Left colon (tissue), 2 donors: ENCODE measurements around the gene ACAP3. TPM values are rescaled to one million over a fixed set of nuclear protein-coding genes. Genes with fewer than 3 reads are reported as not detected.
A peak's percentile ranks its signal among the peaks of the same experiment; 100 is the strongest.

Experiments used
- ATAC-seq: fragments of 200-7000 bp; cut with Tn5 transposase; one replicate; pipeline ENCODE4 v1.9.1; 2020; ENCODE audit warnings: mild to moderate bottlenecking, moderate library complexity
- DNase-seq, 2 donors: peaks; one replicate each; pipeline ENCODE4 v3.0.0-alpha.2; 2020
- intact Hi-C, 2 donors: fragments of 100-400 bp; cut with DNase I in 1 of 2; cut with micrococcal nuclease in 1 of 2; formaldehyde crosslinking; loops; one replicate each; pipeline versions ENCODE4 v1.11.2 to v1.14.0; 2022; cut with DNase I, micrococcal nuclease
- total RNA-seq, 2 donors: library from RNA; stranded (reverse); fragmentation: NEBNext Ultra II Directional; extraction: Animal tissue kit (Norgen Biotek cat#: 25700); gene quantifications; one replicate each; pipeline ENCODE4 v1.2.1, GENCODE V29; 2021
- donor health status: DM: no; HTN: no; CAD: no.
- donor health status: DM: yes; HTN: yes; CAD: no.

The ACAP3 gene
- total RNA-seq, 2 donors from 2014 or later, result 49.2 to 58.7 TPM

- DNase-seq, result no peak
- no peak for ATAC-seq
- intact Hi-C loops, result no loop called here
These were observed 969 bp downstream of the ACAP3 start for GRCh38 chr1:1306661-1307260.

GRCh38 chr1:1306070-1306660, 1.6 kb downstream of the ACAP3 start:
- intact Hi-C loops, result no loop called here

DNA sequence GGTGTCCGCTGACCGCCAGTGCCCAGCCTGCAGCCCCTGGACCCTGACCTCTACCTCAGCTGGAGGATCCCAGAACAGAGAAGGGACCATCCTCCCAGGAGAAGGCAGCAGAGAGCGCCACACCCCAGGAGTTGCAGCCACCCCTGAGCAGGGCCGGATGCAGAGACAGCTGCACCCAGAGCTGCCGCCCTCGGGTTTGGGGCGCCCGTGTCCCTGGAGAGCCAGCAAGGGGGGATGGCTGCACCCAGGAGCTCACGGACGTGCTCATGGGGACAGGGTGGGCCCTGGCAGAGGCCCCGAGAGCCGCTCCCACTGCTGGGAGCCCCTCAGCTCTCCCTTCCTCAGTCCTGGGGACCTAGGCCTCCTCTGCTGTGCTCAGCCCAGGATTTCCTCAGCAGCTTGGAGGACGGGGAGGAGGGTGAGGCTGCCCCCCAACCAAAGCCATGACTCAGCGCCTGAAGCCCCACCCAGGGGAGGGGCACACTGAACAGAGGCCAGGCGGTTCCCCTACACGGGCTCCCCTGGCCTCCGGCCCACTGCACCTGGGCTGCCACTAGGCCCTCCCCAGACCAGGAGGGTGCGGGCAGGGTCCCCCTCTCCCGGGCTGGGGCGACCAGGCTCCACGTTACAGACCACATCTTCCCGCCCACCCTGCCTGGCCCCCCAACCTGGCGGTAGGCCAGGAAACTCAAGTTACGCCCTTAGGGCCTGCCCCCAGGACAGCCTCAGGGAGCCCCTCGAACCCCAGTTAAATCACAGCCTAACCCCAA, 2.2 kb downstream of the ACAP3 start:
- ATAC-seq (peak; percentile 42), DNase-seq (peak; percentile 85 to 90)
- intact Hi-C loops, result no loop called here

More at GRCh38 chr1:1306070-1306660, 1.6 kb downstream of the ACAP3 start:
- DNase-seq (no peak), ATAC-seq (no peak)

GRCh38 chr1:1304331-1305299, 3.1 kb downstream of the ACAP3 start:
- ATAC-seq, result peak; percentile 9
- intact Hi-C loops, result no loop called here
- peak; percentile 79 to 84 for DNase-seq

DNA sequence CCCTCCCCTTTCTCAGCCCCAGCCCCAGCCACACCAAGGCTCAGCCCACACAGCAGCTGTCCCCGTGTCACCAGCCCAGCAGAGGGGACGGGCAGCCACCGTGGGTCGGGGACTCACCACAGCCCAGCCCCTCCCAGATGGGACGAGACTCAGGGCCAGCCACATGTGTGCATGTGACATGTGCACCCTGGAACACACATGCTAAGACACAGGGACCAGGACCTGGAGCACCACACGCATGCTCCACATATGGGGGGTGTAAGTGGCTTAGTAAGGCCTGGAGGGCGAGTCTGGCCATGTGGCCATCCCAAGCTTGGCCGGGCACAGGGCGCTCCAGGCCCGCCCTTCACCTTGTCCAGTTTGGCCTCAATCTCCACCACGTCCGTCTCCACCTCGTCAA, 4.0 kb downstream of the ACAP3 start:
- intact Hi-C loops, result no loop called here
- DNase-seq (no peak), ATAC-seq (no peak)

- DNase-seq, result no peak
- no peak for ATAC-seq
- intact Hi-C loops, result no loop called here
These were observed 4.7 kb downstream of the ACAP3 start for GRCh38 chr1:1302951-1303509.

GRCh38 chr1:1302006-1302430, 5.7 kb downstream of the ACAP3 start:
- DNase-seq, result no peak
- ATAC-seq, result no peak
- intact Hi-C loops, result no loop called here

- ATAC-seq (no peak), DNase-seq (no peak)
- intact Hi-C loops, result no loop called here
These were observed 7.4 kb downstream of the ACAP3 start for GRCh38 chr1:1300352-1300739.

DNA sequence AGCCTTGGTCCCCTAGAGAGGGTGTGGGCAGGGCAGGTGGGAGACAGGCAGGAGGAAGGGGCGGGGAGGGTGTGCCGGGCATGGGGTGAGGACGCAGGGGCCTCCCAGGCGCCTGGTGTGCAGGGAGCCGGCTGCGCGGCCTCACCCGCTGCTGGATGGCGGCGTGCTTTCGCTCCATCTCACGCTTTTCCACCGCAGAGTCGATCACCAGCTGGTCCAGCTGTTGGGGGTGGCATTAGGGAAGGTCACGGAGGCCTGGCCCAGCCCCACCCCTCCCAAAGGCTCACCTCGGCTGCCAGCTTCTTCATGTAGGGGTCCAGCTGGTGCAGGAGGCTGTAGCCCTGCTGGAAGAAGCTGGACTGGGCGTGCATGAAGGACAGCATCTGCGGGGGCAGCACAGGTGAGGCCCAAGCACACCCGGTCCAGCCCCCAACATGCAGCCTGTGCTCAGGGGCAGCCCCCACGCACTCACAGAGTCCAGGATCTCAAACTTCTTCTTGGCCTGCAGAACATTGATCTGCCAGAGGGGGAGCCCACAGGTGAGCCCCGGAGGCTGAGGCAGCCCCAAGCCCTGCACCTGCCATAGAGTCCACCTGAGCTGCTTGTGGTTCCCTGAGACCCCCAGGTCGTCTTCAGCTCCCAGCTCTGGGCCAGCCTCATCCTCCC, 7.9 kb downstream of the ACAP3 start:
- DNase-seq (no peak), ATAC-seq (no peak)
- intact Hi-C loops, result no loop called here

DNA sequence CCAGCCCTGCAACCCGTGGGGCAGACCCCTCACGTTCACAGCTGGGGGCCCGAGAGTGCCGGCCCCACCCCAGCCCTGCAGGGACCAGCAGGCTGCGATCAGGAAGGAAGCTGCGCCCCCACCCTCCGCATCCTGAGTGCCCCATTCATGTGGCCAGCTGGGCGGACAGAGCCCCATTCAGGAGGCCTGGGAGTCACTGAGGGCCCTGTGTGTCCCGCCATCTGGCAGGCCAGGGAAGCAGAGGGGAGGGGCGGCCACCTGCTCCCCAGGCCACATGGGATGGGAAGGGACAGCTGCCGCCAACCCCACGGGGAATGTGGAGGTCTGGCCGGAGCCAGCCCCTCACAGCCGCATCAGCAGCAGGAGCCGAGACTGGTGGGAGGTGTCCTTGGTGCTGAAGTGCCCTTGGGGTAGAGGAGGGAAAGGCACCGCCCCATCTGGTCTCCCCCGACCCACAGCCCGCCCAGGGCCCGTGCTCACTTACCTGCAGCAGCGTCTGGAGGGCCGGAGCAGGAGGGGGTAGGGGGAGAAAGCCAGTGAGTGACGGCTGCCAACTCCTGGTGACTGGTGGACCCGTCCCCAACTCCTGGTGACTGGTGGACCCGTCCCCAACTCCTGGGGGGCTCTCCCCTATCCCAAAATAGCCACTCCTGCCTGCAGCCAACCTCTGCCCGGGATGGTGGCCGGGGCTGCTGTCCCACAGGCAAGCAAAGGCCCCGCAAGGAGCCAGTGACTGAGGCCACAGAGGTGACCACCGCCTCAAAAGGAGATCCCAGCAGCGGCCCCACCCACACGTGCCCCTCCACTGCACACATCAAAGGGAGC, 8.7 kb downstream of the ACAP3 start:
- ATAC-seq (no peak), DNase-seq (no peak)
- intact Hi-C loops, result no loop called here

DNA sequence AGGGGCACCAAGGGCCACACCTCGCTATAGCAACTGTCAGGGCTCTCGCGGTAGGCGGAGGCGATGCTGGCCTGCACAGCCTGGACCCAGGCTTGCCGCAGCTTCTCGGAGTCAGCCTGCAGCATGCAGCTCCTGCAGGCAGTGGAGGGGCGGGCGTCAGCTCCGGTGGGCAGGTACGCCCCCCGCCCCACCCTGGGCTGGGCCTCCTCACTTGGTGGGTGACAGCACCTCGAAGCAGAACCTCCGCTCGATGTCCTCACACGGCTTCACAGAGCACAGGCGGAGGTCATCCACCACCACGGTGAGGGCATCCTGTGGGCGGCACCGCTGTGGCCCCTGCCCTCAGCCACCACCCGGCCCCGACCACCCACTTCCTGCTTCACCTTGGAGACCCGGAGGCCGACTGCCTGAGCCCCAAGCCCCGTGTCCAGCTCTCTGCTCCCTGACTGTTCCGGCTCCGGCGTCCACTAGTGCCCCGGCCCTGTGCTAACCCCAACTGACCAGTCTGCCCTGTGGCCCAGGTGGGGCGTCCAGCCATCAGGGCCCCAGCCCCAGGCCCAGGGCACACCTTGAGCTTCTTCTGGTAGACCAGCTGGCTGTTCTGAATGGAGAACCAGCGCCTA, 9.8 kb downstream of the ACAP3 start:
- ATAC-seq, result no peak
- no peak for DNase-seq
- intact Hi-C loops, result no loop called here

DNA sequence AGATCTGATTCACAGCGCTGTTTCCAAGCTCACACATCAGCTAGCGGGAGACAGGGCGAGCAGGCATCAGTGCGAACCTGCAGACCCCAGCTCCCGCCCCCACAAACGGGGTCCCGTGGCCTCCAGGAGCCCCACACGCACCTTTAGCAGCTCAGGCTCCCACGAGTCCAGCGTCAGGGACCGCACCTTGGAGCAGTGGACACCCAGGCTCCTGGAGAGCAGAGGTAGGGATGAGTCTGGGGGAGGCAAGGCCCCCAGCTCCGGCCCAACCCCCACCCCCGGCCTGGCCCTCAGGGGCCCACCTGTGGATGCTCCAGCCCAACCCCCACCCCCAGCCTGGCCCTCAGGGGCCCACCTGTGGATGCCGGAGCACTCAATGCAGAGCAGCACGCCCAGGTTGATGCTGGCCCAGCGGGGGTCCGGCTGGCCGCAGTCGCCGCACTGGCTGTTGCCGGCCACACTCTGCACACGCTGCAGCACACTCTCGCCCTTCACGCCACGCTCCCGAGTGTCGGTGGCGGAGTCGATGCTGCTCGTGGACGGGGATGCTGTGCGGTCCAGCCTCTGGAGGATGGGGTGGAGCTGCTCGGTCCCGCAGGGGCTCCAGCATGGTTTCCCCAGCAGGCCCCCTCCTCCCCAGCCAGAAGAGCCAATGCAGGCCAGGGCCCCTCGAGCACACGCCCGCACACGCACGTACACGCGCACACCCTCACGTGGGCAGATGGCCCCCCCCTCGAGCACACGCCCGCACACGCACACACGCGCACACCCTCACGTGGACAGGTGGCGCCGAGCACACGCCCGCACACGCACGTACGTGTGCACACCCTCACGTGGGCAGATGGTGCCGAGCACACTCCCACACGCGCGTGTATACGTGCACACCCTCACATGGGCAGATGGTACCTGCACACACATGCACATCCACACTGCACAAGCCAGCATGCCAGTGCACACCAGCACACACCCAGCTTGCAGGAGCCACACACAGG, 11.4 kb downstream of the ACAP3 start:
- ATAC-seq, result no peak

GRCh38 chr1:1295154-1295923, 12.4 kb downstream of the ACAP3 start:
- DNase-seq, result no peak
- ATAC-seq, result no peak
- intact Hi-C loops, result no loop called here

More for the DNA sequence above, 11.4 kb downstream of the ACAP3 start:
- no peak for DNase-seq
- intact Hi-C loops, result no loop called here

GRCh38 chr1:1294250-1294890, 13.4 kb downstream of the ACAP3 start:
- DNase-seq (no peak), ATAC-seq (no peak)
- intact Hi-C loops, result loop anchor here (5.0 kb wide), 2 partner anchors 172 to 177 kb away; partner anchors contain the start of gene C1orf159 (in 1 of the 2)
